Middle frontal gyrus (tissue), 1 donor: ENCODE results near the gene PLXDC2.

Experiments
- DNase-seq: peaks from one replicate; pipeline ENCODE4 v3.0.0-alpha.2; 2015; ENCODE audit warnings: low spot score; ENCODE audit errors: extremely low spot score

Gene PLXDC2

GRCh38 chr10:20109613-20110012 is 293.4 kb downstream of the PLXDC2 start:
- no peak for DNase-seq

GRCh38 chr10:20110125-20111100 is 294.2 kb downstream of the PLXDC2 start:
- no peak for DNase-seq

- DNase-seq: no peak
These were observed 297.9 kb downstream of the PLXDC2 start for GRCh38 chr10:20114179-20114578.

DNA sequence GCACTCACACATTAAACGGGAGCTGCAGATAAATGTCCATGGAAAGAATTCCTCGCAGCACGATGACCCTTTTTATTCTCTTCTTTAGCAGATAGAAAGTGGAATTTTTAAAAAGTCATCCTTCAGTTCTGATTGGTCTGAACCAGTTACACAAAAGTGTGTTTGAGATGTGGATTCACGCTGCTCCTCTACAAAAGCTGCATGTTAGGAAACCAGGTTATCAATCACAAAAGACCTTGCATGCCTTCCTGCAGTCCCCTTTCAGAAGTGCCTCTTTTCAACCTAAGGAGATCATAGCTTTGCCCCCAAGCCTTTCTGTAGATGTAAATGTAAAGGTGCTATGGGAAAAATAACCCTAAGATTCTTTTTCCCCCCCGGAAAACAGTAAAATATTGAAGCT is 299.7 kb downstream of the PLXDC2 start:
- no peak for DNase-seq

DNA sequence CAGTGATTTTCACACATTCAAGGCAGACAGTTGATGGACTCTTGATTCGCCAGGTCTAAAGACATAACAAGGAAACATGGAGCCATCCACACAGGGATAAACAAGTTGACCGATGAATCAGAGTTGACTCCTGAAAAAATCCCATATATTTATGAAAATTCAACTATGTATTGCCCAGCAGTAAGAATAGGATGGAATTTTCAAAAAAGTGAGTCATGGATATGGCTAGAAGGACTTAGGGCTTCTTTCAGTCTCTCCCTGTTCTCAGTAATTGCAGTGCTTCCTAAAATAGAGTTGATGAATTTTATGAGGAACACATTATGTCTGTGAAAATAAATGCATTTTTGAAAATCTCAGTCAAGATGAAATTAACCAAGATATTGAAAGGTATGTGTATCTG is 301.2 kb downstream of the PLXDC2 start:
- DNase-seq: no peak

DNA sequence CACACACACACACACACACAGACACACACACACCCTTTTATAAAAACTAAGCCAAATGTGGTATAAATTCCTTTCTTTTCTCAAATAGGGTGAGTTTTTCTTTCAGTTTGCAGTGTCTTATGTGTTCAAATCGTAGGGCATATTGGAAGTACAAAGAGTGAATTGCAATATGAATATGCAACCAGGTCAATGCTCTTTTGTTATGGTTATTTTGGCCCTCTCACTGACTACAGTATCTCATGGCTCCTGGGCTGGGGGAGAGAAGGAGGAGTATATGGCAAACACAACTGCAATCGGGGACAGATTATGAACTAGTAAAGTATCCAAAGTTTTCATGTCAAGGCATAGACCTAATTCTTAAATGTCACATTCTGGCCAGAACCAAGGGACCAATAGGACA is 301.9 kb downstream of the PLXDC2 start:
- DNase-seq: no peak

DNA sequence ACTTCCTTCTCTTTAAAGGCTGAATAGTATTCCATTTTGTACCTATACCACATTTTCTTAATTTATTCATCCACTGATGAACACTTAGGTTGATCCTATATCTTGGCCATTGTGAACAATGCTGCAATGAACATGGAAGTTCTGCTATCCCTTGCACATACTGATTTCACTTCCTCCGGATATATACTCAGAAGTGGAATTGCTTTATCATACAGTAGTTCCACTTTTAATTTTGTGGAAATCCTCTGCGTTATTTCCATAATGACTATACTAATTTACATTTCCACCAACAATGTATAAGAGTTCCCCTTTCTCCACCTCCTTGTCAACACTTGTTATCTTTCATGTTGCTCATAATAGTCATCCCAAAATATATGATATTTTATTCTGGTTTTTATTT is 312.6 kb downstream of the PLXDC2 start:
- DNase-seq: no peak

DNA sequence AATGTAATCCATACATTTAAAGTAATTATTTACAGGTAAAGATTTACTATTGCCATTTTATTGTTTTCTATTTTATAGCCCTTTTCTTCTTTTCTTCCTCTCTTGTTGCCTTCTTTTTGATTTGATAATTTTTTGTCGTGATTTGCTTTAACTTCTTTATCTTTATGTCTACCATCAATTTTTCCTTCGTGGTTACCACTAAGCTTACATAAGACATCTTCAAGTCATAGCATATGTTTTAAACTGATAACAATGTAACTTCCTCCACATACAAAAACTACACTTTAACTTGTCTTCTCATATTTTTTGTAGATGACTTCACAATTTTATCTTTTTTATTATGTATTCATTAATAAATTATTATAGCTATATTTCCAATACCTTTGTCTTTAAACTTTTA is 316.6 kb downstream of the PLXDC2 start:
- no peak for DNase-seq

DNA sequence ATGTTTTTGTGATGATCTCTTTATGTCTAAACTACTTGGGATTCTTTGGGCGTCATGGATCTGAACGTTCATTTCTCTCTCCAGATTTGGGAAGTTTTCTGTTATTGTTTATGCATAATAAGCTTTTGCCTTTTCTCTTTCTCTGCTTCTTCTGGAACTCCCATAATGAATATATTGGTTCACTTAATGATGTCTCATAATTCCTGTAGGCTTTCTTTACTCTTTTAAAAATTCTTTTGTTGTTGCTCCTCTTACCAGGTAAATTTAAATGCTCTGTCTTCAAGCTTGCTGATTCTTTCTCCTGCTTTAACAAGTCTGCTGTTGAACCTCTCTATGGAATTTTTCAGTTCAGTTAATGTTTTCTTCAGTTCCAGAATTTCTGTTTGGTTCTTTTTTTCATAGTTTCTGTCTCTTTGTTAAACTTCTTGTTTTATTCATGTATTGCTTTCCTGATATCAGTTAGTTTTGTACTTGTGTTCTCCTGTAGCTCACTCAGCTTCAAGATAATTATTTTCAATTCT is 317.5 kb downstream of the PLXDC2 start:
- no peak for DNase-seq

GRCh38 chr10:20142311-20142710 is 326.1 kb downstream of the PLXDC2 start:
- no peak for DNase-seq

DNA sequence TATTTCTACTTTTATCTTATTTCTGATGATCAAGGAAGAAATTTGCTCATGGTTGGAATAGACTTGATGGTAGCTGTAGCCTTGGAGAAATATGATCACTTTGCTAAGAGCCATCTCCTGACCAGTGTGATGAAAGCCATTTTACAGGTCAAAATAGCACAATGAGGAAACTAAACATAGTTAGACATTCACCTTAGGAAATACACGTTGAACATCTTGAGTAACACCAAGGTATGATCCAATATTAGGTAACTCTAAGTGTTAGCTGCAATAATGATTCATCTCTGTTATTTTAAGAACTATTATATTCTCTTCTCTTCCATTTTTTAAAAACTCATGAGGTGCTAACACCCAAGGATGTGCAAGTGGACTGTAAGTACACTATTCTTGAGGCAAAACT is 328.0 kb downstream of the PLXDC2 start:
- DNase-seq: no peak

DNA sequence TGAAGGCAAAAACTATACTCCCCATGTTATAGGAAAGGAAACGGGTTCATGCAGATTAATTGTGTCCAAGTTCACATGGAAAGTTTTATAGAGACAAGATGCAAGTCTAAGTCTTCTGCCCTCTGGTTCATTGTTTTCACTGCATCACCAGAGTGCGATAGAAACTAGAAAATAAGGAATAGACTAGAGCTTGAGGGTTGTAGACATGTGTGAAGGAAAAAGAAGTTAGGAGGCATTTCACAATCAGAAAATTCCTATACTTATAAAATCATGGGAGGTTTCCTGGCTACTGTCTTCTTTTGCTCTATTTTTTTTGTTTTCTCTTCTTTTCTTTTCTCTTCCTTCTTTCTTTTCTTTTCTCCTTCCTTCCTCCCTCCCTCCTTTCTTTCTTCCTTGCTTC is 329.8 kb downstream of the PLXDC2 start:
- no peak for DNase-seq

GRCh38 chr10:20147684-20148083 is 331.5 kb downstream of the PLXDC2 start:
- no peak for DNase-seq

DNA sequence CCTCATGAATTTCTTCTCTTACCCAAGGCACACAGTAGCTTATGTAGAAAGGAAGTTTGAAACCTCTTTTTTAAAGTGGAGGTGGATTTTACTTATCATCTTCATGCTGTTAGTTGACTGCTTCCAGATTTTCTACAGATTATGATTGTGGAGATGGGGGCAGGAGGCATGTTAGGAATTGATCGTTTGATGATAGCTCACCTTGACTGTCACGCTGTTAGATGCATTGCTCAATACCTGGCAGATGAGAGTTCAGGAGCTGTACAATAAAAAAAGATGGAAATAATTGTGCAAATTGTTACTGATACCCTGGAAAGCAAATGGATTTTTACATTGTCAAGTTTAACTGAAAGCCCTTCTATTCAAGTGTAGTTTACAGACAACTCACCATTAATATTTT is 340.3 kb downstream of the PLXDC2 start:
- DNase-seq: no peak

GRCh38 chr10:20157314-20157713 is 341.1 kb downstream of the PLXDC2 start:
- DNase-seq: no peak

GRCh38 chr10:20158086-20158485 is 341.9 kb downstream of the PLXDC2 start:
- no peak for DNase-seq

- no peak for DNase-seq
These were observed 345.9 kb downstream of the PLXDC2 start for GRCh38 chr10:20162123-20162522.

DNA sequence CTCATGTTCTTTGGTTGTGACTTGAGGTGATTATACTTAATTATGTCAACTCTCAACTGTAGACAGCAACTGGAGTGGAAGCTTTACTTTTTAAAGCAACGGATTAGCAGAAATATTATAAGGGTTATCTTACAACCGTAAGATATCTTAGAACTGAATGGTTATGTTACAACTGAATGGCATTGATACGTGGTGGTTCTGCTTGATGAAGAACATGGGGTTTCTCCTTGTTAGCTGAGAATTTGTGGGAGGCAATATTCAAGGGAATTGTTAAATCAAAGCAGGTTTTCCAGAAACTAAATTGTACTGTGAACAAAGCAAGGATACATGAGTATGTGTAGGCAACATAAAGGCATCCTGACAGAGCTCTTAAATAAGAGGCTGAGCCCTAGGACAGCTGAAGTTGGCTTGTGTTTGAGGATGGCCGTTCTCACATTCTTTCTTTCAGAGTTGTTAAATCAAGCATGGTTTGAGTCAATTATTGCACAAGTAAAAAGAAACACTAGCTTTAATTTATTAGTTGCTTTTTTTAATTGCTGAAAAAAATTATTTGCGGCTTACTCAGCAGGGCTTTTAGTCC is 350.0 kb downstream of the PLXDC2 start:
- DNase-seq: no peak

DNA sequence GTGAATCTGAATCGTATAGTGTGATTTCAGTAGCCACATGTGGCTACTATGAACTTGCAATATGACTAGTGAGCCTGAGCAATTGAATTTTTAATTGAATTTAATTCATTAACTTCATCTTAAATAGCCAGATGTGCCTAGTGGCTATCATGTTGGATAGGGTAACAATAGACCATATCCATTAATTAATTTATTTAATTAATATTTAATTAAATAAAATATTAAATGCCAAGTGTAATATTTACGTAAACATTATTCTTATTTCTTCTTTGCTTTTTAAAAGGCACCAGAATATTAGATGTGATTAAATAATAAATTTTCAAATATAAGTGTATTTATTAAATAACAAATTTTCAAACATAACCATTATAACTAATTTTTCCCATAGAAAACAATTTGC is 354.4 kb downstream of the PLXDC2 start:
- DNase-seq: no peak

- no peak for DNase-seq
These were observed 356.8 kb downstream of the PLXDC2 start for GRCh38 chr10:20173046-20173445.

DNA sequence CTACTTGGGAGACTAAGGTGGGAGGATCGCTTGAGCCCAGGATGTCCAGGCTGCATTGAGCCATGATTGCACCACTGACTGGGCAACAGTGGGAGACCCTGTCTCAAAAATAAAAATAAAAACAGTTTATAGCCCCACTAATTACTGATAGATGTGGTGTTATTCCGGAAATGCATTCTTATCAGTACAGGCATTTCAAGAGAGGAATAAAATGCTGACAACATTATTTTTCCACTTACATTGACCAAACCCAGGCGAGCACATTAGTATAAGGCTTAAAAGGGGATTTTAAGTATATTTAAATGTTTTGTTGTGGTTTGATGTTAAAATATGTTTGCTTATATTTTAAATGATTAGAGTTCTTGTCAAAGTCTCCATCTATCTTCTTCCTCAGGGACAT is 359.5 kb downstream of the PLXDC2 start:
- no peak for DNase-seq

DNA sequence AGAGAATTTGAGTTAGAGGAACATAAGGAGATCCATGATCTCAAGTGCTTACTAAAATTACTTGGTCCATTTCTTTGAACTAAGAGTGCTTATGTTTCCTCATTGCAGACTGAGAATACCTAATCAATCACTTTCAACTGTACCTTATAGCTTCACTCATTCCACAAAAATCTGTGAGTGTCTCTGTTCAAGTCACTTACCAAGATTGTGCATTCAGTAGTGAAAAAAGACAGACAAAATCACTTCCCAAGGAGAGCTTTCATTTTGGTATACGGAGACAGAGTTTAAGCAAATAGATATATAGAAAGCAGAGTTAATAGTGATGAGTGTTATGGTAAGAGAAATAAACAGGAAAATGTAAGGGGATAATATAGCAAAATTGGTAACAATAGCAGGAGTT is 364.5 kb downstream of the PLXDC2 start:
- no peak for DNase-seq

GRCh38 chr10:20181434-20181833 is 365.2 kb downstream of the PLXDC2 start:
- DNase-seq: no peak
